Esophagus muscularis mucosa (tissue), 4 donors: ENCODE measurements around the gene ZMIZ1. TPM values are rescaled to one million over a fixed set of nuclear protein-coding genes. Genes with fewer than 3 reads are reported as not detected.

Source experiments
- DNase-seq: peaks from one replicate; pipeline ENCODE4 v3.0.0-alpha.2; 2017; ENCODE audit errors: extremely low spot score
- H3K27ac ChIP-seq, 4 donors: fragments of 200-600 bp; sonication (generic); replicated peaks in 1 of 4; 1 replicate in 3 of 4; 2 replicates in 1 of 4; pipeline ENCODE4 v1.5.1; 2016 to 2019; ENCODE audit warnings: mild to moderate bottlenecking in 1 of 4
- H3K27me3 ChIP-seq, 4 donors: fragments of 200-600 bp; sonication (generic); one replicate each; pipeline versions ENCODE4 v1.5.1 to v1.6.0; 2016 to 2019
- H3K36me3 ChIP-seq, 4 donors: fragments of 200-600 bp; sonication (generic); one replicate each; pipeline ENCODE4 v1.5.1; 2016 to 2019
- H3K4me1 ChIP-seq, 4 donors: fragments of 200-600 bp; sonication (generic); one replicate each; pipeline ENCODE4 v1.5.1; 2016 to 2019
- H3K4me3 ChIP-seq, 4 donors: fragments of 200-600 bp; sonication (generic); 1 replicate in 2 of 4; 2 replicates in 2 of 4; pipeline ENCODE4 v1.5.1; 2016 to 2019; ENCODE audit warnings: mild to moderate bottlenecking in 4 of 4, moderate library complexity in 1 of 4
- H3K9me3 ChIP-seq, 4 donors: fragments of 200-600 bp; sonication (generic); 1 replicate in 3 of 4; 2 replicates in 1 of 4; pipeline ENCODE4 v1.5.1; 2016 to 2019
- CTCF ChIP-seq, 3 experiments: fragments of 200-600 bp in 2 of 3; fragments of 450-650 bp in 1 of 3; sonication (generic) in 2 of 3; IDR thresholded peaks; one replicate each; pipeline ENCODE4 v1.5.1; 2017 to 2019; ENCODE audit warnings: antibody characterized with exemption in 3 of 3, mild to moderate bottlenecking in 2 of 3, moderate library complexity in 1 of 3
- EP300 ChIP-seq: sonication (generic); formaldehyde crosslinking; IDR thresholded peaks from one replicate; pipeline ENCODE4 v1.6.1; 2017; ENCODE audit warnings: antibody characterized with exemption
- POLR2A ChIP-seq: fragments of 450-650 bp; IDR thresholded peaks from one replicate; pipeline ENCODE4 v1.6.1; 2017; ENCODE audit warnings: antibody characterized with exemption, moderate library complexity, mild to moderate bottlenecking, low read depth
- POLR2AphosphoS5 ChIP-seq, 2 donors: sonication (generic); formaldehyde crosslinking; IDR thresholded peaks; one replicate each; pipeline ENCODE4 v1.6.1; 2017; ENCODE audit warnings: antibody characterized with exemption in 2 of 2
- WGBS: methylation state at CpG from one replicate; pipeline ENCODE4 v1.1.5; 2018; 5-methylcytosine and 5-hydroxymethylcytosine counted together
- intact Hi-C: fragments of 100-400 bp; cut with DNase I; formaldehyde crosslinking; loops from one replicate; pipeline ENCODE4 v1.15.1; 2023
- total RNA-seq, 4 donors: library from RNA; depleted of rRNA; stranded (reverse); fragments of >200 nt; gene quantifications; one replicate each; pipeline versions ENCODE4 v1.1.0 to v1.2.1, GENCODE V29; 2016

ZMIZ1 gene
- total RNA-seq, 4 donors from 2014 or later: 48.7 to 87.2 (median 66.0) TPM

GRCh38 chr10:79111846-79112614, 43.3 kb downstream of the ZMIZ1 start:
- peaks cover 0 to 16% (median 10%) of the 10 kb centered on the region in 4 donors for H3K36me3 ChIP-seq
- no peaks in the 10 kb centered on the region for H3K27me3 ChIP-seq
- 79% methylated on average over 10 of the region's 12 CpGs for WGBS
- intact Hi-C loops: no loop called here
- H3K4me1 ChIP-seq: peaks cover 99 to 100% (median 100%) of the 10 kb centered on the region in 4 donors
- TF ChIP-seq POLR2AphosphoS5 (IDR thresholded peaks at IDR 0.05): peak; percentile 74 to 77
- TF ChIP-seq CTCF (IDR thresholded peaks at IDR 0.05): no peak
- peak; percentile 44 for TF ChIP-seq EP300
- no peak for DNase-seq
- H3K27ac ChIP-seq: peak overlapping the region; percentile 77 to 87 (median 86)
- H3K9me3 ChIP-seq: no peaks in the 10 kb centered on the region
- no peak overlapping the region for H3K4me3 ChIP-seq

- Histone ChIP-seq H3K4me1 (peaks cover 99 to 100% (median 100%) of the 10 kb centered on the region in 4 donors), H3K27ac (peak overlapping the region; percentile 77 to 87 (median 86)), H3K9me3 (no peaks in the 10 kb centered on the region), H3K36me3 (peaks cover 0 to 16% (median 10%) of the 10 kb centered on the region in 4 donors), H3K27me3 (no peaks in the 10 kb centered on the region), H3K4me3 (no peak overlapping the region)
- WGBS: 29% methylated on average over 1 of the region's 11 CpGs
- no peak for TF ChIP-seq CTCF (IDR thresholded peaks at IDR 0.05)
- no peak for TF ChIP-seq POLR2A
- peak; percentile 57 to 61 for TF ChIP-seq POLR2AphosphoS5 (IDR thresholded peaks at IDR 0.05)
- TF ChIP-seq EP300: peak; percentile 8
- no peak for DNase-seq
- intact Hi-C loops: no loop called here
These were observed 44.2 kb downstream of the ZMIZ1 start for GRCh38 chr10:79112881-79113431.

- TF ChIP-seq CTCF (IDR thresholded peaks at IDR 0.05) (no peak), POLR2A (no peak)
- H3K27ac ChIP-seq: peak overlapping the region; percentile 77 to 87 (median 86)
- intact Hi-C loops: no loop called here
- no peaks in the 10 kb centered on the region for H3K27me3 ChIP-seq
- DNase-seq: no peak
- H3K9me3 ChIP-seq: no peaks in the 10 kb centered on the region
- H3K4me1 ChIP-seq: peaks cover 99 to 100% (median 100%) of the 10 kb centered on the region in 4 donors
- H3K36me3 ChIP-seq: peaks cover 0 to 22% (median 13%) of the 10 kb centered on the region in 4 donors
- 50% methylated on average over 9 of the region's 9 CpGs for WGBS
- H3K4me3 ChIP-seq: peak overlapping the region in 1 of 4 donors; percentile 8
These were observed 45.1 kb downstream of the ZMIZ1 start for GRCh38 chr10:79113827-79114226.

GRCh38 chr10:79115302-79115701, 46.5 kb downstream of the ZMIZ1 start:
- Histone ChIP-seq H3K9me3 (no peaks in the 10 kb centered on the region), H3K27ac (peak overlapping the region; percentile 77 to 87 (median 82)), H3K4me1 (peaks cover 85 to 98% (median 92%) of the 10 kb centered on the region in 4 donors), H3K4me3 (no peak overlapping the region), H3K36me3 (peaks cover under 1 to 35% (median 27%) of the 10 kb centered on the region in 4 donors), H3K27me3 (no peaks in the 10 kb centered on the region)
- intact Hi-C loops: no loop called here
- no peak for TF ChIP-seq CTCF (IDR thresholded peaks at IDR 0.05)
- TF ChIP-seq POLR2A: no peak
- TF ChIP-seq POLR2AphosphoS5 (IDR thresholded peaks at IDR 0.05): no peak
- TF ChIP-seq EP300: no peak
- WGBS: 87% methylated on average over 4 of the region's 4 CpGs
- no peak for DNase-seq
